Spinal cord (tissue), 10 donors: Measurements from ENCODE around the gene RBM28. TPM values are rescaled to one million over a fixed set of nuclear protein-coding genes. Genes with fewer than 3 reads are reported as not detected.

Experiments used
- DNase-seq, 6 donors: peaks; one replicate each; pipeline versions ENCODE4 v3.0.0 to v3.0.0-alpha.2; 2013 to 2015; ENCODE audit warnings: low spot score in 6 of 6, low read depth in 4 of 6
- H3K27ac ChIP-seq: one replicate; pipeline ENCODE4 v1.5.1; 2013; ENCODE audit warnings: low read depth, low read length, control low read depth
- H3K27me3 ChIP-seq: one replicate; pipeline ENCODE4 v1.6.1; 2013; ENCODE audit warnings: low read length; ENCODE audit not compliant: control insufficient read depth, insufficient read depth
- H3K36me3 ChIP-seq: one replicate; pipeline ENCODE4 v1.6.1; 2013; ENCODE audit warnings: low read length; ENCODE audit not compliant: control insufficient read depth, insufficient read depth
- H3K4me1 ChIP-seq: one replicate; pipeline ENCODE4 v1.6.1; 2013; ENCODE audit warnings: low read length; ENCODE audit not compliant: control insufficient read depth, insufficient read depth
- H3K4me3 ChIP-seq: one replicate; pipeline ENCODE4 v1.5.1; 2013; ENCODE audit warnings: low read depth, low read length, control low read depth
- H3K9me3 ChIP-seq: one replicate; pipeline ENCODE4 v1.6.1; 2013; ENCODE audit warnings: low read length; ENCODE audit not compliant: control insufficient read depth, insufficient read depth
- WGBS: methylation state at CpG from one replicate; pipeline ENCODE4 v1.1.5; 2013; ENCODE audit warnings: missing lambda C conversion rate; ENCODE audit not compliant: insufficient coverage; 5-methylcytosine and 5-hydroxymethylcytosine counted together
- polyA plus RNA-seq, 2 donors: library from polyadenylated mRNA; unstranded; fragments of 120-200 nt; gene quantifications; one replicate each; pipeline ENCODE4 v1.2.1, GENCODE V29; 2013; ENCODE audit not compliant: insufficient read length in 2 of 2
- total RNA-seq, 2 donors: library from RNA; depleted of rRNA in 1 of 2; stranded (reverse); fragments of 120-200 nt in 1 of 2; fragments of >200 nt in 1 of 2; gene quantifications; one replicate each; pipeline versions ENCODE4 v1.2.3 to v1.2.4, GENCODE V29; 2013 to 2014
- donor health status: healthy.

Gene RBM28
- total and polyA plus RNA-seq, 4 donors: 15.4 to 48.8 (median 36.6) TPM

DNA sequence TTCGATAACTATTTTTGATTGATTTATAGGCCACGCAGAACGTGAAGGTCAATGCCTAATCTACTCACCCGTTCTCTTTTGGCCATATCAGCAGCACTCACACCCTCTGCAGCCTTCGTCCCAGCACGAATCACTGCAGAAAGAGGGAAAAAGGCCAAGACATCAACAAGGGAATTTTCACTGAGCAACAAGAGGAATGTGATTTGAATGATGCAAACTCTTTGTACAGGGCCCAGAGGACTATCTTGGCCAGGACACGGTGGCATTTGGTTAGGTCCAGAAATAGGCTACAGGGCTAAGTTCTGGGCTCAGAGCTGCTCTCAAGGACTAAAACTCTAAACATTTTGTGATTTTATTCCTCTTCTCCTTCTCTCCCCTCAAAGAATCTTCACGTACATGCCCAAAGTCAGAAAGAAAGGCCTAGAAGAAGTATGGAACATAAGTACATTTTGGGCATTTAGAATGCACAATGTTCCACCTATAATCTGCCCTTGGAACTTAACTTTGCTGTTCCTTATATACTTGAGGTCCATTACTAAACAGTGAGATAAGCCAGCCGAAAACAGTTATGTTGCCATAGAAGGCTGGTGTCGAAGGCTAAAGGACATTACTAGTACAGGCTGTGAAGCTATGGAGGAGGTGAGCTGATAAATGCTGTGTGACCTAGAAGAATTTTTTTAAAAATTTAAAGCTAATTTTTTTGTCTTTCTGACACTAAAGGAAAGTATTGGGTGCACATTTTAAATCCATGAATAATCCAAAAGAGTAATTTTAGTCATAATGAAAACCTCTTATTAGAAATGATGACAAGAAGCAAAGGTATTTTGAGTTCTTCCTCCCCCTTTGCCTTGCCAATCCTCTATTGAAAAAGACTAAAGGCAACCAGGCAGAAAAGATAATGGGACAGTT is 20.0 kb downstream of the RBM28 start:
- no peak overlapping the region for H3K27ac ChIP-seq
- H3K27me3 ChIP-seq: no peaks in the 10 kb centered on the region
- DNase-seq: no peak
- H3K4me1 ChIP-seq: no peaks in the 10 kb centered on the region
- no peaks in the 10 kb centered on the region for H3K9me3 ChIP-seq
- whole genome bisulfite sequencing: 95% methylated on average over 6 of the region's 10 CpGs
- H3K4me3 ChIP-seq: no peak overlapping the region
- peaks cover 40% of the 10 kb centered on the region for H3K36me3 ChIP-seq

DNA sequence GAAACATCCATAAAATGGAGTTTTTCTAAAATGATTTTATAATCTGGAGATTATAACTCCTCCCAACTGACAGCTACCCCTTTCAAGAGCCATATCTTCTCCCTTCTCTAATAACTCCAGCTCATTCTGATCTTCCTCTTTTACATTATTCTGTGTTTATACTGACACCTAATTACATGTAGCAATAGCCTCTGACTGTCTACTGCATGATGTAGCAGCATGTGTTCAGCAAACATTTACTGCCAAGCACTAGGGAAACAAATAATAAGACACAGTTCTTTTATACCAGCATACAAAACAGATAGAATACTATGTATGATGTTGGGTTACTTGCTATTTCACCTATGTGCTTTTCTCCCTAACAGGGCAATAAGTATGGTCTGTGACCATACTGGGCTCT is 20.7 kb downstream of the RBM28 start:
- Histone ChIP-seq H3K36me3 (peaks cover 44% of the 10 kb centered on the region), H3K9me3 (no peaks in the 10 kb centered on the region), H3K27ac (no peak overlapping the region), H3K4me1 (no peaks in the 10 kb centered on the region), H3K27me3 (no peaks in the 10 kb centered on the region), H3K4me3 (no peak overlapping the region)
- DNase-seq: no peak

DNA sequence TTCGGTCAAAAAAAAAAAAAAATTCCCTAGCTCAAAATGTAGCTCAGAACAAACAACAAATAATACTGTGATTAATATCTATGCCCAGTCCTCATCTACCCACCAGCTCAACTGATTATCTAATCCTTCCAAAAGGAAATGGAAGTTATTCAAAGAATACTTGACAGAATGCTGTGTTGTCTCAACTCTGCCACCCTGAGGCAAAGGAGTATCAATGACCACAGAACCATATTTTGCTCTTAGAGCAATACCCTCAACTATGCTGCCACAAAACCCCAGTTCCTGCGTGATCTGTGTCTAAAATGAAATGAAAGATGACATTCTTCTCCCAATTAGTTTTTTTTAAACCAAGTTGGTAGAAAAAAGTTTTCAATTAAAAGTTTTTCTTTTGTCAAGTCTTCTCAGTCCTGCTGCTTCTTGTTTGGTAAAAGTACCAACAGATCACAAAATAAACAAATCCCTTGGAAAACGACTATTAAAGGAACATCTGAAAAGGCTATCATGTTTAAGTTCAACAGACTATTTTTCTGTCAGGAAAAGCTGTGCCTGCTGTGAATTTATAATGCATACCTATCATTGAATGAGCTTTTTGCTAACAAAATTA is 21.6 kb downstream of the RBM28 start:
- peak in 5 of 6 donors; percentile 25 to 85 (median 26) for DNase-seq

DNA sequence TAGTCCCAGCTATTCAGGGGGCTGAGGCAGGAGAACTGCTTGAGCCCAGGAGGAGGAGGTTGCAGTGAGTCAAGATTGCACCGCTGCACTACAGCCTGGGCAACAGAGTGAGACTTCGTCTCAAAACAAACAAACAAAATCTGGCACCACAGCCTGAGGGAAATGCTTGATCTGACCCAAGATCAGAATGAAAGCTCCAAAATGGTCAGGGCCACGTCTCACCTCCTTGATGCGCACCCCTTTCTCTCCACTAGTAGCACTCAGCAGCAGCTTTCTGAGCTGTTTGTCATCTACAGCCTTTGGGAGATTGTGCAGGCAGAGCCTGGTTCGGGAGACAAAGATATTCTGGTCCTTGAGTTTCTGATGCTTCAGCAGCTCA is 22.7 kb downstream of the RBM28 start:
- Histone ChIP-seq H3K4me1 (no peaks in the 10 kb centered on the region), H3K4me3 (no peak overlapping the region), H3K27me3 (no peaks in the 10 kb centered on the region), H3K9me3 (no peaks in the 10 kb centered on the region), H3K36me3 (peaks cover 48% of the 10 kb centered on the region), H3K27ac (no peak overlapping the region)
- WGBS: 94% methylated on average over 4 of the region's 5 CpGs
- DNase-seq: no peak

More for the DNA sequence above, 21.6 kb downstream of the RBM28 start:
- H3K27me3 ChIP-seq: no peaks in the 10 kb centered on the region
- WGBS: 100% methylated on average over 1 of the region's 3 CpGs
- H3K9me3 ChIP-seq: no peaks in the 10 kb centered on the region
- peaks cover 49% of the 10 kb centered on the region for H3K36me3 ChIP-seq
- no peaks in the 10 kb centered on the region for H3K4me1 ChIP-seq
- no peak overlapping the region for H3K4me3 ChIP-seq
- H3K27ac ChIP-seq: no peak overlapping the region

DNA sequence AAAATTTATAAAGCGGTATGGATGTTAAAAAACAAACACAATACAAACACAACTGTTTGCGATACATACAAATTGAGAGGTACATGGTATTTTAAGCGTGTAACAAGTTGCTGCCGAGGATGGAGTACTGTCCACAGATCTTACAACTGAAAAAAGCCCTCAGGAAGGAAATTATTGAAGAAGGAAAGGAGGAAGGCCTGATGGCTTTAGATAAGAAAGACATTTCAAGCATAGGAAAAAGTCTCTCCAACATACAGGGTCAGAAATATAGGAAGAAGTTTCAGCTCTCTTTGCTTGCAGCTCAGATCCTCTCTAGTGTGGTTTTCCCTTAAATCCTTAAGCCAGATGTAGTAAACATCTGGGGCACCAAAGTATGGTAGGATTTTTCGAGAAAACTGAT is 25.0 kb downstream of the RBM28 start:
- no peaks in the 10 kb centered on the region for H3K4me1 ChIP-seq
- no peaks in the 10 kb centered on the region for H3K27me3 ChIP-seq
- DNase-seq: no peak
- no peak overlapping the region for H3K4me3 ChIP-seq
- no CpG with 5 or more reads among the region's 5 CpGs for WGBS
- H3K36me3 ChIP-seq: peaks cover 53% of the 10 kb centered on the region
- H3K9me3 ChIP-seq: no peaks in the 10 kb centered on the region
- H3K27ac ChIP-seq: no peak overlapping the region

DNA sequence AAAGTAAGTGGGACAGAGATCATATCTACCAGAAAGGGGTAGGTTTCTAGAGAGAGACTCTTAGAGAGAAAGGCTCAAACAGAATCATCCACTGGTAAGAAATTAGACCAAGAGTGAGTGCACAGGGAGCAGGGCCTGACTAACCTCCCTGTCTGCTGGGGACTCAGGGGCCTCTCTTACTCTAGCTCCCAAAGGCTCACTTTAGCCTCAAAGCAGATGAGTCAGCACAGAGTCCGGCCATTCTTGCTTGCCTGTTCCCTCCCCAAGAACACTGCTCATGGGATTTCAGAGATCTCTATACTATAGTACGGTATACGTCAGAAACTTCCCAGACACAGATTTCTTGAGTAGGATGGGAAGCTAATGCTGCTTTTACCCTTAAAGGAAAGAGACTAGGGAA is 32.7 kb downstream of the RBM28 start:
- WGBS: no CpG with 5 or more reads among the region's 3 CpGs
- Histone ChIP-seq H3K36me3 (peaks cover 67% of the 10 kb centered on the region), H3K27me3 (no peaks in the 10 kb centered on the region), H3K27ac (no peak overlapping the region), H3K9me3 (no peaks in the 10 kb centered on the region), H3K4me3 (no peak overlapping the region), H3K4me1 (no peaks in the 10 kb centered on the region)
- no peak for DNase-seq

DNA sequence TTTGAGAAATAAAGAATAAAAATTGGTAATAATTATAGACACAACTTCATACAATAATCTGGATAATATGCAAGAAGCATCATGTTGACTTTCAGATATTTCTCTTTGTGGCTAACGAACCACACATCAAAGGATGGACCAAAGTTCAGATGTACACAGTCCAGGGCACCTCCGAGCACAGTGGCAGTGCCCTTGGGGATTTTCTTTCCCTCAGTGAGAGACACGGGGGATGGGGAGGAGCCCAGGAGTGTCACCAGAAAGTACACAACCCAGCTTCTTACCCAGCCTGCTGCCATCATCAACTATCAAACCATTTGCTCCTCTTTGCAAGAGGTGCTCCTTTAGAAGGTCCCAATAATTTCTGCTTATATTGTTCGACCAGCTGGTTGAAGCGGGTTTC is 33.2 kb downstream of the RBM28 start:
- Histone ChIP-seq H3K27ac (no peak overlapping the region), H3K36me3 (peaks cover 69% of the 10 kb centered on the region), H3K9me3 (no peaks in the 10 kb centered on the region), H3K4me1 (no peaks in the 10 kb centered on the region), H3K4me3 (no peak overlapping the region), H3K27me3 (no peaks in the 10 kb centered on the region)
- no peak for DNase-seq
- 50% methylated on average over 2 of the region's 5 CpGs for WGBS

DNA sequence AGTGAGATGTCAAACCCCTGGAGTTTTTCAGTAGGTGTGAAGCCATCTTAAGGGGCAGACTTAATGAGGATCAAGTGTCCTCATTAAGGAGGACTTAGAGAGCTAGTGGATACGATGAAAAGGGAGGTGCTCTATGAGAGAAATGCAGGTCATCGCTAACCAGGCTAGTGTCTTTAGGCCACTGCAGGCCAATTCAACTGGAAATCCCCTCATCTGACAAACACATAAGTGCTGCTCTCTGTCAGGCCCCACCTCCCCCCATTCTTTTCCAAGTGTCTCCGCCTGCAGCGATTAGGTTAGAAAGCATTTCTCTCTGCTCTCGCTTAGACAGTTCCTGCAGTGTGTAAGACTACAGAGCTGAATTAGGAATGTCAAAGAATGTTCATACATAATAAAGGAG is 33.7 kb downstream of the RBM28 start:
- DNase-seq: no peak
- Histone ChIP-seq H3K27me3 (no peaks in the 10 kb centered on the region), H3K36me3 (peaks cover 72% of the 10 kb centered on the region), H3K4me1 (no peaks in the 10 kb centered on the region), H3K27ac (no peak overlapping the region), H3K4me3 (no peak overlapping the region), H3K9me3 (no peaks in the 10 kb centered on the region)
- WGBS: 86% methylated on average over 2 of the region's 5 CpGs

DNA sequence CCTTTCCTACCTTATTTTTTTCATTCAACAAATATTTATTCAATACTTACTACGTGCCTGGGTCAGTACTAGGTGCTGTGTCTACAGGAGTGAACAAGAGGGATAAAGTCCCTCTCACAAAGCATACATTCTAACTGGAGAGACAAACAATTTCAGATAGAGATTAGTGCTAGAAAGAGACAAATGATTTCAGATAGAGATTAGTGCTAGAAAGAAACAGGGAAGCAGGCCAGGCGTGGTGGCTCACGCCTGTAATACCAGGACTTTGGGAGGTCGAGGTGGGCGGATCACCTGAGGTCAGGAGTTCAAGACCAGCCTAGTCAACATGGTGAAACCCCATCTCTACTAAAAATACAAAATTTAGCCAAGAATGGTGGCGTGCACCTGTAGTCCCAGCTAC is 34.6 kb downstream of the RBM28 start:
- no peaks in the 10 kb centered on the region for H3K27me3 ChIP-seq
- no peak overlapping the region for H3K4me3 ChIP-seq
- WGBS: 100% methylated on average over 2 of the region's 6 CpGs
- no peak for DNase-seq
- H3K4me1 ChIP-seq: peaks cover 3% of the 10 kb centered on the region
- no peaks in the 10 kb centered on the region for H3K9me3 ChIP-seq
- peaks cover 72% of the 10 kb centered on the region for H3K36me3 ChIP-seq
- no peak overlapping the region for H3K27ac ChIP-seq

DNA sequence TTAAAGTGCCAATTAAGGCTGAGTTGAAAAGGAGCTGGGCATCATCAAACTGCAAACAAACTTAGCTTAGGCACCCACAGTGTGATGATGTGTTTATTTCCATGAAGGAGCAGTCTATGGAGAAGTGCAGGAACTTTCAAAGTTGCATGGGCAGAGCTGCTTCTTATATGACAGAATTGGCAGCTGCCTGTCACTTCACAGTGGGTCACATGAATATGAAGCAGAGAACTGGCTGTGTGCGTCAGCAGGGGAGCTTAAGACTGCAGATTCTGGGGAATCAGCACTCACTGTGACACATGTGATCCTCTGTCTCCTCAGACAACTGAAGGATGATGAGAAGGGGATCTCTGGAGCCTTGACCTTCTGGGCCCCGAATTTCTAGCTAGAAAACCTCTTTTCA is 36.6 kb downstream of the RBM28 start:
- Histone ChIP-seq H3K36me3 (peaks cover 64% of the 10 kb centered on the region), H3K4me3 (no peak overlapping the region), H3K27ac (no peak overlapping the region), H3K9me3 (no peaks in the 10 kb centered on the region), H3K27me3 (no peaks in the 10 kb centered on the region), H3K4me1 (peaks cover 5% of the 10 kb centered on the region)
- no CpG with 5 or more reads among the region's 2 CpGs for WGBS
- no peak for DNase-seq
